HepG2 (cell line): ENCODE data around the gene PAK6. TPM values are rescaled to one million over a fixed set of nuclear protein-coding genes. Genes with fewer than 3 reads are reported as not detected.
A peak's percentile ranks its signal among the peaks of the same experiment; 100 is the strongest.

ENCODE experiments used
- BCL3 ChIP-seq: sonication (generic); formaldehyde crosslinking; IDR thresholded peaks from 2 replicates; pipeline ENCODE4 v1.5.1; 2020; ENCODE audit warnings: mild to moderate bottlenecking, missing genetic modification reagents, moderate library complexity
- BHLHE40 ChIP-seq: IDR thresholded peaks from 2 replicates; pipeline ENCODE4 v1.6.1; 2011; ENCODE audit warnings: low read length, improper control_type of control experiment
- CBX2 ChIP-seq, 2 experiments: fragments of 200-600 bp in 1 of 2; sonication (generic); formaldehyde crosslinking in 1 of 2; IDR thresholded peaks; 2 replicates each; pipeline versions ENCODE4 v1.7.0 to v1.8.1; 2018 to 2022; ENCODE audit warnings: low read depth in 2 of 2, low read length in 1 of 2, mild to moderate bottlenecking in 1 of 2, missing genetic modification reagents in 1 of 2
- CC2D1A ChIP-seq: sonication (generic); formaldehyde crosslinking; IDR thresholded peaks from 2 replicates; pipeline ENCODE4 v1.8.1; 2023; ENCODE audit warnings: mild to moderate bottlenecking, missing genetic modification reagents
- DRAP1 ChIP-seq: IDR thresholded peaks from 2 replicates; pipeline ENCODE4 v1.6.1; 2016; ENCODE audit warnings: missing genetic modification reagents, missing compliant biosample characterization
- FOSL2 ChIP-seq: sonication (generic); formaldehyde crosslinking; IDR thresholded peaks from 2 replicates; pipeline ENCODE4 v1.4.0; 2020; ENCODE audit warnings: missing genetic modification reagents
- GTF3A ChIP-seq: sonication (generic); formaldehyde crosslinking; conservative IDR thresholded peaks from 2 replicates; pipeline ENCODE4 v1.4.0; 2020; ENCODE audit warnings: mild to moderate bottlenecking, missing genetic modification reagents
- IKZF4 ChIP-seq: sonication (generic); formaldehyde crosslinking; IDR thresholded peaks from 2 replicates; pipeline ENCODE4 v1.5.1; 2020; ENCODE audit warnings: borderline replicate concordance, mild to moderate bottlenecking, low read depth, missing genetic modification reagents; ENCODE audit errors: not compliant biosample characterization
- KLF12 ChIP-seq: sonication (generic); formaldehyde crosslinking; IDR thresholded peaks from 2 replicates; pipeline ENCODE4 v1.4.0; 2020; ENCODE audit warnings: missing genetic modification reagents, borderline replicate concordance
- MED1 ChIP-seq: sonication (generic); formaldehyde crosslinking; IDR thresholded peaks from 2 replicates; pipeline ENCODE4 v1.4.0; 2020; ENCODE audit warnings: missing genetic modification reagents
- REST ChIP-seq, 2 experiments: IDR thresholded peaks; 2 replicates each; pipeline ENCODE4 v1.6.1; 2011 to 2012; ENCODE audit warnings: low read length in 2 of 2, borderline replicate concordance in 1 of 2, low read depth in 1 of 2, mild to moderate bottlenecking in 1 of 2, moderate library complexity in 1 of 2
- RORA ChIP-seq: sonication (generic); formaldehyde crosslinking; IDR thresholded peaks from 2 replicates; pipeline ENCODE4 v1.5.0; 2020; ENCODE audit warnings: mild to moderate bottlenecking, missing genetic modification reagents, moderate library complexity
- SP1 ChIP-seq, 2 experiments: fragments of 450-650 bp in 1 of 2; sonication (generic) in 1 of 2; formaldehyde crosslinking in 1 of 2; IDR thresholded peaks; 2 replicates each; pipeline versions ENCODE4 v1.4.0 to v1.6.1; 2016 to 2020; ENCODE audit warnings: missing genetic modification reagents in 1 of 2
- ZNF160 ChIP-seq: sonication (generic); formaldehyde crosslinking; IDR thresholded peaks from 2 replicates; pipeline ENCODE4 v1.8.0; 2022; ENCODE audit warnings: mild to moderate bottlenecking, inconsistent platforms, missing genetic modification reagents
- ZNF235 ChIP-seq: sonication (generic); formaldehyde crosslinking; IDR thresholded peaks from 2 replicates; pipeline ENCODE4 v1.8.1; 2023; ENCODE audit warnings: mild to moderate bottlenecking, missing genetic modification reagents, borderline replicate concordance
- ZNF296 ChIP-seq: sonication (generic); formaldehyde crosslinking; conservative IDR thresholded peaks from 2 replicates; pipeline ENCODE4 v1.5.0; 2020; ENCODE audit warnings: mild to moderate bottlenecking, missing genetic modification reagents
- ZNF383 ChIP-seq: sonication (generic); formaldehyde crosslinking; IDR thresholded peaks from 2 replicates; pipeline ENCODE4 v1.4.0; 2020; ENCODE audit warnings: missing genetic modification reagents, mild to moderate bottlenecking, borderline replicate concordance
- ZNF441 ChIP-seq: sonication (generic); formaldehyde crosslinking; IDR thresholded peaks from 2 replicates; pipeline ENCODE4 v1.7.0; 2021; ENCODE audit warnings: missing genetic modification reagents, borderline replicate concordance
- ZNF550 ChIP-seq: sonication (generic); formaldehyde crosslinking; IDR thresholded peaks from 2 replicates; pipeline ENCODE4 v1.4.0; 2020; ENCODE audit warnings: mild to moderate bottlenecking, missing genetic modification reagents, borderline replicate concordance
- ZNF564 ChIP-seq: sonication (generic); formaldehyde crosslinking; IDR thresholded peaks from 2 replicates; pipeline ENCODE4 v1.8.1; 2023; ENCODE audit warnings: mild to moderate bottlenecking, missing genetic modification reagents
- ZNF639 ChIP-seq: conservative IDR thresholded peaks from 2 replicates; pipeline ENCODE4 v1.6.1; 2018; ENCODE audit warnings: missing genetic modification reagents
- ZNF660 ChIP-seq: sonication (generic); formaldehyde crosslinking; IDR thresholded peaks from 2 replicates; pipeline ENCODE4 v1.5.1; 2020; ENCODE audit warnings: mild to moderate bottlenecking, low read depth, missing genetic modification reagents, borderline replicate concordance
- ZNF775 ChIP-seq: sonication (generic); formaldehyde crosslinking; IDR thresholded peaks from 2 replicates; pipeline ENCODE4 v1.4.0; 2020; ENCODE audit warnings: missing genetic modification reagents, mild to moderate bottlenecking, moderate library complexity, borderline replicate concordance
- polyA plus RNA-seq, 8 experiments: library from polyadenylated mRNA; depleted of rRNA in 3 of 8; stranded (reverse) in 7 of 8; unstranded in 1 of 8; fragments of >200 nt; fragmentation: Illumina TruSeq in 4 of 8; extraction: Trizol in 4 of 8; gene quantifications; 2 replicates each; pipeline versions ENCODE4 v1.2.1 to v1.2.3, GENCODE V29; 2011 to 2016; ENCODE audit warnings: low read depth in 4 of 8, missing spikeins in 1 of 8, mixed read lengths in 1 of 8; ENCODE audit not compliant: insufficient read depth in 1 of 8
- total RNA-seq, 5 experiments: library from RNA; depleted of rRNA; stranded (reverse); fragments of >200 nt; fragmentation: Illumina TruSeq; extraction: Trizol; gene quantifications; 2 replicates each; pipeline ENCODE4 v1.2.3, GENCODE V29; 2016; ENCODE audit warnings: low read depth in 1 of 5

Gene PAK6
- total and polyA plus RNA-seq, 2 of the 13 experiments (the other 11 are each of a cell fraction or from before 2014, with no cell fraction given) = 0.07 TPM; not detected in 1

GRCh38 chr15:40323239-40323952 is 84.5 kb downstream of the PAK6 start, which contains the start of gene INAFM2 (continued):
- TF ChIP-seq ZNF550 (CRISPR knock-in tag) = no peak
- TF ChIP-seq ZNF441 (CRISPR knock-in tag) = peak; percentile 87
- no peak for TF ChIP-seq SP1 (IDR thresholded peaks at IDR 0.05)
- peak; percentile 63 for TF ChIP-seq SP1 (CRISPR knock-in tag; IDR thresholded peaks at IDR 0.05)
- peak; percentile 49 for TF ChIP-seq MED1
- peak; percentile 47; the same call in 1 of the 2 replicates for TF ChIP-seq KLF12
- TF ChIP-seq DRAP1 = peak; percentile 60
- TF ChIP-seq ZNF660 (CRISPR knock-in tag) = no peak
- no peak for TF ChIP-seq FOSL2 (CRISPR knock-in tag)
- no peak for TF ChIP-seq ZNF383 (CRISPR knock-in tag)
- no peak for TF ChIP-seq ZNF235 (CRISPR knock-in tag)
- TF ChIP-seq CC2D1A (CRISPR knock-in tag) = no peak
- no peak for TF ChIP-seq REST (IDR thresholded peaks at IDR 0.05; ENCODE audit: borderline replicate concordance in 1 of 2, low read depth in 1 of 2, low read length in 2 of 2)
- TF ChIP-seq CBX2 (IDR thresholded peaks at IDR 0.05; ENCODE audit: low read depth, low read length) = no peak
- no peak for TF ChIP-seq CBX2 (CRISPR knock-in tag; IDR thresholded peaks at IDR 0.05; ENCODE audit: low read depth)
- TF ChIP-seq ZNF775 = no peak
- 0 out of 2 replicates have a peak, but pooled peaks have one; percentile 64 for TF ChIP-seq ZNF160
- no peak for TF ChIP-seq RORA (CRISPR knock-in tag)
- TF ChIP-seq IKZF4 = no peak
- TF ChIP-seq ZNF564 (CRISPR knock-in tag) = no peak
- TF ChIP-seq BHLHE40 = no peak
- TF ChIP-seq ZNF296 (CRISPR knock-in tag) = no peak
- TF ChIP-seq ZNF639 (CRISPR knock-in tag) = no peak
- TF ChIP-seq BCL3 (CRISPR knock-in tag) = no peak
- TF ChIP-seq GTF3A (CRISPR knock-in tag) = no peak
